Smooth muscle cell (in vitro differentiated cells): Measurements from ENCODE around the gene IL1R1. TPM values are rescaled to one million over a fixed set of nuclear protein-coding genes. Genes with fewer than 3 reads are reported as not detected.
"Not testable (repeated sequence)": the region's sequence is repeated elsewhere in the genome, so short reads cannot be mapped to it uniquely, and the experiment has no call there.

Source experiments
- DNase-seq: peaks from one replicate; lab custom pipeline; 2025; ENCODE audit not compliant: unreplicated experiment; lab: John Stamatoyannopoulos, UW
- H2AFZ ChIP-seq: fragments of 200-600 bp; sonication (generic); 2 replicates; pipeline ENCODE4 v1.6.0; 2016; ENCODE audit warnings: antibody characterized with exemption, low read depth, mild to moderate bottlenecking
- H3F3A ChIP-seq: fragments of 200-600 bp; sonication (generic); 2 replicates; pipeline ENCODE4 v1.6.0; 2017; ENCODE audit warnings: antibody characterized with exemption, low read depth
- H3K27ac ChIP-seq: fragments of 200-600 bp; sonication (generic); 2 replicates; pipeline ENCODE4 v1.5.1; 2016; ENCODE audit warnings: low read depth, mild to moderate bottlenecking
- H3K27me3 ChIP-seq: fragments of 200-600 bp; sonication (generic); 2 replicates; pipeline ENCODE4 v1.6.1; 2016; ENCODE audit warnings: low read depth, mild to moderate bottlenecking
- H3K36me3 ChIP-seq: fragments of 200-600 bp; sonication (generic); 2 replicates; pipeline ENCODE4 v1.5.1; 2016; ENCODE audit warnings: low read depth
- H3K4me1 ChIP-seq: fragments of 200-600 bp; sonication (generic); 2 replicates; pipeline ENCODE4 v1.5.1; 2016; ENCODE audit warnings: low read depth
- H3K4me2 ChIP-seq: fragments of 200-600 bp; sonication (generic); 2 replicates; pipeline ENCODE4 v1.6.0; 2016; ENCODE audit warnings: mild to moderate bottlenecking
- H3K4me3 ChIP-seq: fragments of 200-600 bp; sonication (generic); 2 replicates; pipeline ENCODE4 v1.5.1; 2016; ENCODE audit warnings: mild to moderate bottlenecking
- H3K79me2 ChIP-seq: fragments of 200-600 bp; sonication (generic); 2 replicates; pipeline ENCODE4 v1.6.0; 2016; ENCODE audit warnings: low read depth, mild to moderate bottlenecking
- H3K9ac ChIP-seq: fragments of 200-600 bp; sonication (generic); 2 replicates; pipeline ENCODE4 v1.6.0; 2016; ENCODE audit warnings: low read depth
- H3K9me3 ChIP-seq: fragments of 200-600 bp; sonication (generic); replicated peaks from 2 replicates; pipeline ENCODE4 v1.5.1; 2016; ENCODE audit warnings: low read depth
- H4K20me1 ChIP-seq: fragments of 200-600 bp; sonication (generic); 2 replicates; pipeline ENCODE4 v1.6.0; 2016; ENCODE audit warnings: low read depth
- CTCF ChIP-seq: fragments of 200-600 bp; sonication (generic); IDR thresholded peaks from 2 replicates; pipeline ENCODE4 v1.5.1; 2017; ENCODE audit warnings: borderline replicate concordance, mild to moderate bottlenecking, antibody characterized with exemption; ENCODE audit not compliant: insufficient read depth, poor library complexity, severe bottlenecking
- WGBS: methylation state at CpG from one replicate; pipeline ENCODE4 v1.1.7; 2016; ENCODE audit warnings: low lambda C conversion rate; 5-methylcytosine and 5-hydroxymethylcytosine counted together
- polyA plus RNA-seq: library from polyadenylated mRNA; unstranded; fragments of >200 nt; fragmentation: Nextera tagmentation; extraction: Ambion mirVana; gene quantifications from 2 replicates; pipeline ENCODE4 v1.2.1, GENCODE V29; 2016
- total RNA-seq: library from RNA; depleted of rRNA; stranded (reverse); fragments of >200 nt; gene quantifications from 2 replicates; pipeline ENCODE4 v1.2.3, GENCODE V29; 2014

Gene IL1R1
- total and polyA plus RNA-seq, 2 experiments from 2014 or later: 26.8 to 32.4 TPM

GRCh38 chr2:102122115-102122514, 20.4 kb upstream of the IL1R1 start:
- Histone ChIP-seq H3K9me3 (no peaks in the 10 kb centered on the region), H3K79me2 (no peaks in the 10 kb centered on the region), H3K9ac (peak overlapping the region; percentile 71), H3K4me2 (peak overlapping the region; percentile 15), H3K36me3 (no peaks in the 10 kb centered on the region), H3K4me3 (no peak overlapping the region), H3F3A (peaks cover 7% of the 10 kb centered on the region), H3K27ac (peak overlapping the region; percentile 91), H2AFZ (peak overlapping the region; percentile 44), H4K20me1 (no peaks in the 10 kb centered on the region), H3K4me1 (no peaks in the 10 kb centered on the region), H3K27me3 (no peaks in the 10 kb centered on the region)
- no peak for DNase-seq
- no peak for TF ChIP-seq CTCF
- 39% methylated on average over 3 of the region's 3 CpGs for WGBS

GRCh38 chr2:102122909-102123308, 19.6 kb upstream of the IL1R1 start:
- H3K4me1 ChIP-seq: no peaks in the 10 kb centered on the region
- H3F3A ChIP-seq: peaks cover 8% of the 10 kb centered on the region
- peak overlapping the region; percentile 15 for H3K4me2 ChIP-seq
- H3K27ac ChIP-seq: peak overlapping the region; percentile 91
- WGBS: 94% methylated on average over 1 of the region's 1 CpG
- TF ChIP-seq CTCF: no peak
- DNase-seq: no peak
- H3K27me3 ChIP-seq: no peaks in the 10 kb centered on the region
- no peaks in the 10 kb centered on the region for H3K9me3 ChIP-seq
- H3K79me2 ChIP-seq: no peaks in the 10 kb centered on the region
- no peaks in the 10 kb centered on the region for H3K36me3 ChIP-seq
- peak overlapping the region; percentile 71 for H3K9ac ChIP-seq
- H2AFZ ChIP-seq: peak overlapping the region; percentile 44
- H4K20me1 ChIP-seq: no peaks in the 10 kb centered on the region
- no peak overlapping the region for H3K4me3 ChIP-seq

GRCh38 chr2:102124421-102124820, 18.1 kb upstream of the IL1R1 start:
- H3K9me3 ChIP-seq, H3K9ac ChIP-seq, H3K27me3 ChIP-seq, H3K4me1 ChIP-seq, H3K79me2 ChIP-seq, H2AFZ ChIP-seq, H3K27ac ChIP-seq, H4K20me1 ChIP-seq, H3K36me3 ChIP-seq, H3F3A ChIP-seq, H3K4me3 ChIP-seq, DNase-seq, H3K4me2 ChIP-seq: not testable (repeated sequence)
- 85% methylated on average over 5 of the region's 5 CpGs for WGBS

GRCh38 chr2:102126169-102126568, 16.4 kb upstream of the IL1R1 start:
- Histone ChIP-seq H3K4me1 (no peaks in the 10 kb centered on the region), H3K4me2 (peak overlapping the region; percentile 49), H3K27me3 (no peaks in the 10 kb centered on the region), H3F3A (peaks cover 8% of the 10 kb centered on the region), H3K27ac (peak overlapping the region; percentile 82), H3K9ac (no peak overlapping the region), H3K4me3 (no peak overlapping the region), H2AFZ (no peak overlapping the region), H3K36me3 (no peaks in the 10 kb centered on the region), H3K79me2 (no peaks in the 10 kb centered on the region), H3K9me3 (no peaks in the 10 kb centered on the region), H4K20me1 (no peaks in the 10 kb centered on the region)
- TF ChIP-seq CTCF: no peak
- no peak for DNase-seq
- 64% methylated on average over 4 of the region's 4 CpGs for WGBS
